ENCODE measurements around the gene SLC44A1.

DNA sequence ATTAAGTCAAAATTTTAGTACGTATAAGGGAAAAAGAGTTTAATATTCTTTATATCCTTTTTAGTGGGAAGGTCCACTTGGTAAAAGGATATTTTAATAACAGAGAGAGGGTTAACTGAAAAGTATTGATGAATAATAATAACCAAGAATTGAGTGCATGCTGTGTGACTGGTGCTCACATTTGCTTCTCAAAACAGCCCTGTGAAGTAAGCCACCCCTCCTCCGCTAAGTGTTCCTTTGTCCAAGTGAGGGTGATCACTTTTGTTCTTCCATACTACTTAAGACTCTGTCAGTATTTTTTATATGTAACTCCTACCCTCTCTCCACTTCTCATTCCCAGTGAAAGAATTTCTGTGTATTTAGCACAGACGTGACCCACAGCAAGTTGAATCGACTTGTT is 51.5 kb downstream of the SLC44A1 start:
- TF ChIP-seq, protein P1, sequence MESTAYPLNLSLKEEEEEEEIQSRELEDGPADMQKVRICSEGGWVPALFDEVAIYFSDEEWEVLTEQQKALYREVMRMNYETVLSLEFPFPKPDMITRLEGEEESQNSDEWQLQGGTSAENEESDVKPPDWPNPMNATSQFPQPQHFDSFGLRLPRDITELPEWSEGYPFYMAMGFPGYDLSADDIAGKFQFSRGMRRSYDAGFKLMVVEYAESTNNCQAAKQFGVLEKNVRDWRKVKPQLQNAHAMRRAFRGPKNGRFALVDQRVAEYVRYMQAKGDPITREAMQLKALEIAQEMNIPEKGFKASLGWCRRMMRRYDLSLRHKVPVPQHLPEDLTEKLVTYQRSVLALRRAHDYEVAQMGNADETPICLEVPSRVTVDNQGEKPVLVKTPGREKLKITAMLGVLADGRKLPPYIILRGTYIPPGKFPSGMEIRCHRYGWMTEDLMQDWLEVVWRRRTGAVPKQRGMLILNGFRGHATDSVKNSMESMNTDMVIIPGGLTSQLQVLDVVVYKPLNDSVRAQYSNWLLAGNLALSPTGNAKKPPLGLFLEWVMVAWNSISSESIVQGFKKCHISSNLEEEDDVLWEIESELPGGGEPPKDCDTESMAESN (CRISPR knock-in tag; conservative IDR thresholded peaks at IDR 0.05), result no peak
- TF ChIP-seq, protein P2, sequence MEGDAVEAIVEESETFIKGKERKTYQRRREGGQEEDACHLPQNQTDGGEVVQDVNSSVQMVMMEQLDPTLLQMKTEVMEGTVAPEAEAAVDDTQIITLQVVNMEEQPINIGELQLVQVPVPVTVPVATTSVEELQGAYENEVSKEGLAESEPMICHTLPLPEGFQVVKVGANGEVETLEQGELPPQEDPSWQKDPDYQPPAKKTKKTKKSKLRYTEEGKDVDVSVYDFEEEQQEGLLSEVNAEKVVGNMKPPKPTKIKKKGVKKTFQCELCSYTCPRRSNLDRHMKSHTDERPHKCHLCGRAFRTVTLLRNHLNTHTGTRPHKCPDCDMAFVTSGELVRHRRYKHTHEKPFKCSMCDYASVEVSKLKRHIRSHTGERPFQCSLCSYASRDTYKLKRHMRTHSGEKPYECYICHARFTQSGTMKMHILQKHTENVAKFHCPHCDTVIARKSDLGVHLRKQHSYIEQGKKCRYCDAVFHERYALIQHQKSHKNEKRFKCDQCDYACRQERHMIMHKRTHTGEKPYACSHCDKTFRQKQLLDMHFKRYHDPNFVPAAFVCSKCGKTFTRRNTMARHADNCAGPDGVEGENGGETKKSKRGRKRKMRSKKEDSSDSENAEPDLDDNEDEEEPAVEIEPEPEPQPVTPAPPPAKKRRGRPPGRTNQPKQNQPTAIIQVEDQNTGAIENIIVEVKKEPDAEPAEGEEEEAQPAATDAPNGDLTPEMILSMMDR (CRISPR knock-in tag; IDR thresholded peaks at IDR 0.05), result no peak
- TF ChIP-seq, protein P3, sequence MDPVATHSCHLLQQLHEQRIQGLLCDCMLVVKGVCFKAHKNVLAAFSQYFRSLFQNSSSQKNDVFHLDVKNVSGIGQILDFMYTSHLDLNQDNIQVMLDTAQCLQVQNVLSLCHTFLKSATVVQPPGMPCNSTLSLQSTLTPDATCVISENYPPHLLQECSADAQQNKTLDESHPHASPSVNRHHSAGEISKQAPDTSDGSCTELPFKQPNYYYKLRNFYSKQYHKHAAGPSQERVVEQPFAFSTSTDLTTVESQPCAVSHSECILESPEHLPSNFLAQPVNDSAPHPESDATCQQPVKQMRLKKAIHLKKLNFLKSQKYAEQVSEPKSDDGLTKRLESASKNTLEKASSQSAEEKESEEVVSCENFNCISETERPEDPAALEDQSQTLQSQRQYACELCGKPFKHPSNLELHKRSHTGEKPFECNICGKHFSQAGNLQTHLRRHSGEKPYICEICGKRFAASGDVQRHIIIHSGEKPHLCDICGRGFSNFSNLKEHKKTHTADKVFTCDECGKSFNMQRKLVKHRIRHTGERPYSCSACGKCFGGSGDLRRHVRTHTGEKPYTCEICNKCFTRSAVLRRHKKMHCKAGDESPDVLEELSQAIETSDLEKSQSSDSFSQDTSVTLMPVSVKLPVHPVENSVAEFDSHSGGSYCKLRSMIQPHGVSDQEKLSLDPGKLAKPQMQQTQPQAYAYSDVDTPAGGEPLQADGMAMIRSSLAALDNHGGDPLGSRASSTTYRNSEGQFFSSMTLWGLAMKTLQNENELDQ (CRISPR knock-in tag; IDR thresholded peaks at IDR 0.05; ENCODE audit: borderline replicate concordance), result no peak
- TF ChIP-seq POLR2AphosphoS5 (IDR thresholded peaks at IDR 0.05; ENCODE audit: low read depth, low read length) (no peak), PHF8 (CRISPR knock-in tag; IDR thresholded peaks at IDR 0.05) (no peak), U2AF1 (optimal IDR thresholded peaks at IDR 0.05; ENCODE audit: low read depth, low read length) (no peak), ZNF326 (CRISPR knock-in tag; IDR thresholded peaks at IDR 0.05; ENCODE audit: borderline replicate concordance) (no peak), DPF2 (CRISPR knock-in tag; IDR thresholded peaks at IDR 0.05; ENCODE audit: borderline replicate concordance, low read depth) (no peak), TARDBP (CRISPR knock-in tag; IDR thresholded peaks at IDR 0.05) (no peak), HNRNPL (IDR thresholded peaks at IDR 0.05; ENCODE audit: low read depth, low read length) (no peak)
- TF ChIP-seq, protein P4, sequence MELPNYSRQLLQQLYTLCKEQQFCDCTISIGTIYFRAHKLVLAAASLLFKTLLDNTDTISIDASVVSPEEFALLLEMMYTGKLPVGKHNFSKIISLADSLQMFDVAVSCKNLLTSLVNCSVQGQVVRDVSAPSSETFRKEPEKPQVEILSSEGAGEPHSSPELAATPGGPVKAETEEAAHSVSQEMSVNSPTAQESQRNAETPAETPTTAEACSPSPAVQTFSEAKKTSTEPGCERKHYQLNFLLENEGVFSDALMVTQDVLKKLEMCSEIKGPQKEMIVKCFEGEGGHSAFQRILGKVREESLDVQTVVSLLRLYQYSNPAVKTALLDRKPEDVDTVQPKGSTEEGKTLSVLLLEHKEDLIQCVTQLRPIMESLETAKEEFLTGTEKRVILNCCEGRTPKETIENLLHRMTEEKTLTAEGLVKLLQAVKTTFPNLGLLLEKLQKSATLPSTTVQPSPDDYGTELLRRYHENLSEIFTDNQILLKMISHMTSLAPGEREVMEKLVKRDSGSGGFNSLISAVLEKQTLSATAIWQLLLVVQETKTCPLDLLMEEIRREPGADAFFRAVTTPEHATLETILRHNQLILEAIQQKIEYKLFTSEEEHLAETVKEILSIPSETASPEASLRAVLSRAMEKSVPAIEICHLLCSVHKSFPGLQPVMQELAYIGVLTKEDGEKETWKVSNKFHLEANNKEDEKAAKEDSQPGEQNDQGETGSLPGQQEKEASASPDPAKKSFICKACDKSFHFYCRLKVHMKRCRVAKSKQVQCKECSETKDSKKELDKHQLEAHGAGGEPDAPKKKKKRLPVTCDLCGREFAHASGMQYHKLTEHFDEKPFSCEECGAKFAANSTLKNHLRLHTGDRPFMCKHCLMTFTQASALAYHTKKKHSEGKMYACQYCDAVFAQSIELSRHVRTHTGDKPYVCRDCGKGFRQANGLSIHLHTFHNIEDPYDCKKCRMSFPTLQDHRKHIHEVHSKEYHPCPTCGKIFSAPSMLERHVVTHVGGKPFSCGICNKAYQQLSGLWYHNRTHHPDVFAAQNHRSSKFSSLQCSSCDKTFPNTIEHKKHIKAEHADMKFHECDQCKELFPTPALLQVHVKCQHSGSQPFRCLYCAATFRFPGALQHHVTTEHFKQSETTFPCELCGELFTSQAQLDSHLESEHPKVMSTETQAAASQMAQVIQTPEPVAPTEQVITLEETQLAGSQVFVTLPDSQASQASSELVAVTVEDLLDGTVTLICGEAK (IDR thresholded peaks at IDR 0.05), result no peak
- TF ChIP-seq, protein P4 (CRISPR knock-in tag; IDR thresholded peaks at IDR 0.05), result no peak
